Right renal pelvis (tissue), 4 donors: ENCODE measurements around the gene MBD6. TPM values are rescaled to one million over a fixed set of nuclear protein-coding genes. Genes with fewer than 3 reads are reported as not detected.
A peak's percentile ranks its signal among the peaks of the same experiment; 100 is the strongest.
"Not testable (repeated sequence)": the region's sequence is repeated elsewhere in the genome, so short reads cannot be mapped to it uniquely, and the experiment has no call there.

Source experiments
- DNase-seq, 4 donors: peaks; one replicate each; pipeline ENCODE4 v3.0.0-alpha.2; 2013; ENCODE audit warnings: low read depth in 4 of 4, low spot score in 3 of 4, missing footprints in 1 of 4
- polyA plus RNA-seq, 4 donors: library from polyadenylated mRNA; unstranded; fragments of 120-200 nt; gene quantifications; one replicate each; pipeline ENCODE4 v1.2.1, GENCODE V29; 2013; ENCODE audit not compliant: insufficient read length in 4 of 4

Gene MBD6
- polyA plus RNA-seq, 4 donors = 53.9 to 82.1 (median 62.1) TPM

DNA sequence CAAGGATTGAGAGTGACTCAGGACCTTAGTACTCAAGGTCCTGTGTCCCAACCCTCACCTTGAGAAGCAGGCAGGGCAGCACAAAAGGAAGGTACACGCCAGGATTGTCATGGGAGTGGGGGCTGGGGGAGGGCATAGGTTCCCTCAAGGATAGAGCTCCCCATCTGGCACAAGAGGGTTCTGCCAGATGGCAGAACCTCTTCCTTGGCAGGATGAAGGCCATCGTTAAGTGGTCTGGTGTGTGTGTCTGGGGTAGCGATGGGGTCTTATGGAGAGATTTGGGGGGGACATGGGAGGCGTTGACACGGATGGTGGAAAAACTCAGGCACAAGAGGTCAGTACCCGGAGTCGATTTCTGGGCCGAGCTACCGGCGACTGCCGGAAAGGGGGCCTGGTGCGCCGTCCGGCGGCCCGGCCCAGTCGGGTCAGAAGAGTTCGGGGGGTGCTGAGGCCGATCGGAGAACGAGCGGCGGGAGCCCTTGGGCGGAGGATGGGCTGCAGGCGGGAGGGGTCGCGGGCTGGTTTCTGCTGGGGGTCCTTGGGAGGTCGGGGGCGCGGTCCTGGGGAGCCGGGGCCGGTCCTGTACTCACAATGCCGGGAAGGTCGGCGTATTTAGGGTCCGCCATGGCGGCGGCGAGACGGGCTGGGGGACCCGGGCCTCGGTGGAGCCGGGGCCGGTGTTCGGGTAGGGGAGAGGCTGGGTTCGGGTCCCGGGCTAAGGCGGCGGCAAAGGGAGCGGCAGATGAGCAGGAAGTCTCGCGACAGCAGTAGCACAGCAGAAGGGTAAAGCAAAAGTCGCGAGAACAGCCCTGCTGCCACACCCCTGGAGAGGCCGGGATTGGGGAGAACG, 24.0 kb downstream of the MBD6 start, which contains the start of gene DCTN2:
TSS of gene DCTN2 (minus strand) at position 755 of the 850 bp plus-strand sequence. CDS start at position 626, 129 bp downstream.
- peak; percentile 89 to 94 (median 93) for DNase-seq

DNA sequence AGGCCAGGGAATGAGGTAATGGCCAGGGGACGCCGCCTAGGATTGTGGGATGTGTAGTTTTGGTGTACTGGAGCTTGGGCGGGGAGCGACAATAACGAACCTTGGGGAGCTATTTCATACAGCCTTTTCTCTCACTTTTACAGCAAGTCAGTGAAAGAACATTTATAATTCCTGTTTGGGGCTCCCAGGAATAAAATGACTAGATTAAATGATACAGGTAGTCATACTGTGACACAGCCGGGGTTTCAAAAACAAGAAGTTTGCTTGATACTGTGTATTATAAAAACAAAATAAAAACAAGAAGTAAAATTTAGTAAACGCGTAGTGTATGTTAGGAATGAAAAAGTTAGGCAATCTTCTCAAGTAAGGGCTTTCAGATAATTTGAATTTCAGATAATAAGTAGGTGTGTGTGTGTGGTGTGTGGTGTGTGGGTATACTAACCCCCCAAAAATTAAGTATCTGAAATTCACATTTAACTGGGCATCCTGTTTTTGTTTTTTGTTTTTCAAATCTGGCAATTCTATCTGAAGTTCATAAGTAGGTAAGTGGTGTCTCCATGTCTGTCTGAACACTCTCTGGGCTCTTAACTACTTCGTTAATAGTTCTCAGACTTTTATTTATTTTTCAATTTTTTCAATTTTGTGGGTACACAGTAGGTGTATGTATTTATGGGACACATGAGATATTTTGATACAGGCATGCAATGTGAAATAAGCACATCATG, 24.8 kb downstream of the MBD6 start:
- DNase-seq = no peak

DNA sequence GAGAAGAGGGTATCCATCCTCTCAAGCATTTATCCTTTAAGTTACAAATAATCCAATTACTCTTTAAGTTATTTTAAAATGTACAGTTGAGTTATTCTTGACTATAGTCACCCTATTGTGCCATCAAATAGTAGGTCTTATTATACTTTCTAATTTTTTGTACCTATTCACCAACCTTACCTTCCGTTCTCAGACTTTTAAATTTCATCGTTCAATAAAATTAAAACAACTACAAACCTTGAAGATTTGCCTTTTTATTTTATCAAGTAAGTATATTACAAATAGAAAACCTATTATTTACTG, 25.3 kb downstream of the MBD6 start:
- no peak for DNase-seq

DNA sequence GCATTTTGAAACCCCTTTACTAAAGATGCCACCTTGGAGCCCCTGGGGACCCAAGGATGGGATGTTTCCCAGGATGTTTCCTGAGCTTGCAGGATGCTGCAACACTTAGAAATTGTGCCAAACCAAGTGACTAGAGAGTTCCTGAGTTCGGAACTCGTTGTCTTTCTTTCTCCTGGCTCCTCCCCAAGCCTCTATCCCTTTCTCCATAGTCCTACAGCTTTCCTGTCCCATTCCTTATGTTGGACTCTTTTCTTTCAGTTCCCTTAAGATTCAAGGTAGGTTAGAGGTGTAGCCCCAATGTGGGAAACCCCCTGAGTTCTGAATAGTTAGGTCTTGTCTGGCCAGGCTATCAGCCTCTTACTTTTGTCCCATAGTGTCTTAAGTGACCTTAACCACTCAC, 25.9 kb downstream of the MBD6 start:
- no peak for DNase-seq

DNA sequence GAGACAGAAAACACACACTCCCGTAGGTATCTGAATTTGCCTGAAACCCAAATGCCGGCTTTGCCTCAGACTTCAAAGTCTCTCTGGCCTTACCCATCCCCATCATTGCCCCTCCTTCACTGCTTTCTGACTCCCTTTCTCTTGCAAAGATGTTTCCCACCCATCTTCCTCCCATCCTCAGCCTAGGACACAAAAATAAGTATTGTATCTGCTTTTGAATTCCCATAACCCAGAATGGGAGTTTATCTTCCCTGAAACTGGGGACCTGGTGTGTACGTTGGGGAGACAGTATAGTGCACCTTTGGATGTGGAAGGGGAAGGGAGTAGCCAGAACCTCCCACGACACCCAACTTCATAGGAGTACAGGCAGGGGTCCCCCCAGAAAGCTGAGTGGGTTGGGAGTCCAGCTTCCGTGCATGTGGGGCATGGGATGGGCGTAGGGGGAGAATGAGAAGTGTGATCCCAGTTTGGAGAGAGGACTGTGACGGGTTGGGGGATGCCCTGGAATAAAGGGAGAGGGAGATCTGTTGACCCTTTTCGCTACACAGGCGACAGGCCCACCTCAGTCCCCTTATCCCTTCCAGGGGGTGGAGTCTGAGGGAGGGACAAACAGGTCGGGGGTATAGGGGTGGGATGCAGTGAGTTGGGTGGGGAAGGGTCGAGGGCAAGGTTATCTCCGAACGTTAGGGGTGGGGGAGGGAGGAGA, 26.7 kb downstream of the MBD6 start:
- no peak for DNase-seq

DNA sequence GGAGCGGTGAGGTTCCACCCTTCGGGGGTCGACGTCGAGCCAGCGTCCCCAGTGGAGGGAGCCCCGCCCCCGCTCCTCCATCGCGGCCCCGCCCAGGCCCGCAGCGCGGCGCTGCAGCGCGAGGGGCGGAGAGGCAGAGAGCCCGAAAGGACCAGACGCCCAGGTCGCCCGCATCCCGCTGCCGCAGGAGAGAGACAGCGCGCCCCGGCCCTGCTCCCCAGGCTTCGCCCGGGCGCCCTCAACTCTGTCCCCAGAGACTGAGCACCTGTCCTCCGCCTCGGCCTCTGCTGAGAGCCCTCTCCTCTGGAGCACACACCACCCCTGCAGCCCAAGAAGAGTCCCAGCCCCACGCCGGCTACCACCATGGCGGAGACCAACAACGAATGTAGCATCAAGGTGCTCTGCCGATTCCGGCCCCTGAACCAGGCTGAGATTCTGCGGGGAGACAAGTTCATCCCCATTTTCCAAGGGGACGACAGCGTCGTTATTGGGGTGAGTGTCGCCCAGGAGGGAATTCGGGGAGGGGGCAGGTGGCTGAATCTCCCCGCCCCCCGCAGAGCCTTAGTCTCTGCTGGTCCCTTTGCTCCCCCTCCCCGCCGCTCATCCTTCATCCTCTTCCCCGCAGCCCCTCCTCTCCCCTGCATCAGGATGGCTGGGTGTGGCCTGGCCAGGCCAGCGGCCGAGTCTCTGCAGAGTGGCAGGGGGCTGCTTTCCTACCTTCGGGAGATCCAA, 27.5 kb downstream of the MBD6 start, which contains the start of gene KIF5A:
TSS of gene KIF5A (plus strand) at position 136 of the 732 bp plus-strand sequence. CDS start at position 364, 228 bp downstream.
- no peak for DNase-seq

DNA sequence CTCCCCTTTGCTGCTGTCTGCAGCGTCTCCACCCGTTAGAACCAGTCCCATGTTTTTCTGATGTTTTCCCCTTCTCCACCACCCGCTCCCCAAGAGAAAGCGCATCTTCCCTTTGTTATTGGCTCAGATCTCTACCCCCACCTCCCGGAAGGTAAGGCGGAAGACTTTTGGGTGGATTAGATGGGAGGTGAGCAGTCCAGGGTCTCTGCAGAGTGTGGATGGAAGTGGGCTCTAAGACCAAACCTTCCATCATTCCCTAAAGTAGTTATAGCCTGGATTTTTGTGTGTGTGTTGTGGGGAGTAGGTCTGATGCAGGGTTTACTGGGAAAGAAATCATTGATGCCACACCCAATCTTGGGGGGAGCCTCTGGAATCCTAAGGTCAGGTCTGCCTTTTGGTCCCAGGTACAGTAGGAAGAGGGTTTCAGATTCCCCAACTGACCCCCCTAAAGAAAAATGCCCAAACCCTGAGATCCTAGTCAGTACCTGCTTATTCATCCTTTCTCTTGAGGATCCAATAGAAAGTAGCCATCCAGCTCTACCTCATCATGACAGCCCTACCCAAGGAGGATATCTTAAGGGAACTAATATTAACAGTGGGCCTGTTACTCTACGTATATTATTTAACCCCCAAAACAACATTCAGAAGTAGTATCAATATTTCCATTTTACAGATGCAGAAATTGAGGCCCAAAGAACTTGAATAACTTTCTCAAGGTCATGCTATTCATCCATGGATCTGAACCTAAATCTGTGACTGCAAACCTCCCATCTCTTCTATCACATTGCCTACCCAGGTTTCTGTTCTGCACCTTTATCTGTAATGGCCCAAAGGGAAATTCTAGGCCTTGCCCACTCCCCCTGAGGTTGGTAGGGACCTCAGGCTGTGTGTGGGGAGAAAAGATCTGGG, 28.3 kb downstream of the MBD6 start:
- DNase-seq = no peak

DNA sequence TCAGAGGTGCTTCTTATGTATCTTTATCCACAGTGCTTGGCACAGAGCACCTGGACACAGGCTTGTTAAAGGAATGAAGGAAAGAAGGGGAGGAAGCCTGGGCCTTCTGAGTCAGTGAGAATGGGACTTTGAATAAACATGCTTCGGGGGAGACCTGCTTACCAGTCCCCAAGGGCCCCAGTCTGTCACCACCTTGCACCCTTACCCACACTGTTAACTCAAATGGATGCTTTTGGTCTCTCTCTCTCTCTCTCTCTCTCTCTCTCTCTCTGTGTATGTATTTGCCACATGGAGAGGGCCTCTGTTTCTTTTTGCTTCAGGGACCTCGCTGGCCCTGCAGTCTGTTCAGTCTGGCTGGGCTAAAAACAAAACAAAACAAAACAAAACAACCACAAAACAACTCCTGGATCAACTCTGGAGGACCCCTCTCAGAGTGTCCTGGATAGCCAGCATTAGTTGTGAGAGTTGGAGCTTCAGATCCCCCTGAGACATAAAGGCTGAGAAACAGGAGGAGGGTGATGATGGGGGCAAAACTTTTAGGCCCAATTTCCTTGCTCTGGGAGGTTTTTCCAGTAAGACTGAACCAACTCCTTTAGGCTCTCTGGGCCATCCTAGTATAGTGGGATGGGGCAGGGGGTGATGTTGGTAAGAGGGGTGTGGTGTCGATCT, 29.1 kb downstream of the MBD6 start:
- DNase-seq = no peak

DNA sequence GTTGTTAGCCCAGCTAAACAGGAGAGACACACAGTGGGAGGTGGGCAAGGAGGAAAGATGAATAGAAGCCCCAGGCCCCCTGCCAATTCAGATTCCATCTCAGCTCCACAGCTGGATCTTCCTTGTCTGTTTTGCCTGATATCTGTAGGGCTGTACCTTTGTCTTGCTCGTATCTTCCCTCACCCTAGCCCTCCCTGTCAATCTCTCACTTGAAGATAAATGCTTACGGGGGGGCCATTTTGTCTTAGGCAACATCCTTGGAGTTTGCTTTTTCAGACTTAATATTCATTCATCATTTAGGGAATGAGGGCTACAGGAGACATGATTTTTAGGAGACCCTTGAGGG, 29.7 kb downstream of the MBD6 start:
- DNase-seq = no peak

DNA sequence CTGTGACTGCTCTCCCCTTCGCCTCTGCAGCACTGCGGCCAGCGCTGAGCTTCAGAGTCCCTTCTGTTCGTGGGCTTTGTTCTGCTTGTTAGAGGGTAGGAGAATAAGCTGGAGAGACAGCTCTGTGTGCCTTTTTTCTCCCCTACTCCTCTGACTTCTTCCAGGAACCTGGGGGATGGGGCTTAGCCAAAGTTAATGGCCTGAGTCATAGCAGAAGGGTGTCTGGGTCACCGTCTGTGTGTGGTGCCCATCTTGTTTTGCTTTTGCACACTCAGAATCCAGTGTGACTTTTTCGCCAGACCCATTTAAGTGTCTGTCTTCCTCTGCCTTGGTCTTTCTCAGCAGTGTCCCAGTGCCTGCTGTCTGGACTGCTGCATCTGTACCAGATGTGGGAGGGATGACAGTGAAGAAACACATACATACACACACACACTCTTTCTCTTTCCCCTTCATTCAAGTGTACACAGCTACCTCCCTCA, 30.2 kb downstream of the MBD6 start:
- no peak for DNase-seq

DNA sequence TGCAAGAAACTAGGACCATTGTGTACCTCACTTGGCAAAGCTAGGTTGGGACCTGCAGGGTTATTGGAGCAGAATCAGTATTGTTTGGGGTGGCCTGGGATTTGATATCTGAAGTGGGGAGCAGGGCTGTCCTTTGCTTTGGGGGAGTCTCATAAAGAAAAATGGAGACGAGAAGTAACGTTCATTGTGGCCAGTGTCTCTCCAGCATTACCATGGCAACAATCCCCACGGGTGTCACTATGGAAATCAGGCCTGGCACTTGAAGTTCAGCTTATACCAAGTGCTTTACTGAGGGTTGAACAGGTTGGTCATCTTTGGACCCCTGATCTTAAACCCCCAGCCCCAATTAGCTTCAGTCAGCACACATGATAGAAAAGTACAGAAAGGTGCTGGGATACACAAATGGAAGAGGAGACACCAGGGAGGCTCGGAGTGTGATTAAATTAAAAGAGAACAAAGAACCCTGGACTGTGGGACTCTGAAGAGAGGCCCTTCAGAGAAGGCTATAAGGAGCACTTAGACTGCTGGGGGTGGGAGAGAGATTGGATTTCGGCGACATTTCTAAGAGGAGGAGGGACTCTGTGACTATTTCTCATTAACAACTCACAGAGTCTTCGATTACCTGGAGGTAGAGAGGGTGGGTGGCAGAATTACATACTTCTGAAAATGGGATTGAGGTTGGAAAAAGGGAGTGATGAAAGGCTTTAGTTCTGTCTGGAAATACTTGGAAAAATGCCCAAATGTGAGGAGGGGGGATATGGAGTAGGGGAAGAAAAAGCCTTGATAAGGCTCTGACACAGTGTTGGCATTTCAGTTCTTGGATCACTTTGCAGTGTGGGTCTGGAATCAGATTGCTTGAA, 30.9 kb downstream of the MBD6 start:
- DNase-seq = no peak

DNA sequence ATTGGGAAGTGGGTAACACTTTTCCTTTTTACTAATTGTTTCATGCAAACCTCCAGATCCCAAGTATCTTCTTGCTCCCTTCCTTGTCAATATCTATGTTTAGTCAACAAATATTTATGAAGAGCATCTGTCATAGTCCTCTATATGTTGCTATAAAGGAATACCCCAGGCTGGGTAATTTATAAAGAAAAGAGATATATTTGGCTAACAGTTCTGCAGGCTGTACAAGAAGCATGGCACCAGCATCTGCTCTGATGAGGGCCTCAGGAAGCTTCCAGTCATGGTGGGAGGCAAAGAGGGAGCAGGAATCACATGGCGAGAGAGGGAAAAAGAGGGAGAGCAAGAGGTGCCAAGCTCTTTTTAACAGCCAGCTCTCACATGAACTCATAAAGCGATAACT, 31.8 kb downstream of the MBD6 start:
- DNase-seq = no peak

DNA sequence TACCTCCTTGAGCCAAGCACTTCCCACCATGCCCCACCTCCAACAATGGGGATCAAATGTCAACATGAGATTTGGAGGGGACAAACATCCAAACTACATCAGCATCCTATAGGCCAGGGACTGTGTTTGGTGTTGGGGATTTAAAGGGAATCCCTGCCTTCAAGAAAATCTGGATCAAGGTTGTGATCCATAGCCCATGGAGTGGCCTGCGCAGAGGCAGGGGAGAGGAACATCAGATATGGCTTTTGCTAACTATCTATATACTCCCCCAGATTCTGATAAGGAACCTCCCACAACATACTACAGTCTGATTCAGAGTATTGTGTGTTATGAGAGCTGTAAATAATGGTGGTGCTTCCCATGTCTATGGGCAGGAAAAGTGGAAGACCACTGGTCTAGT, 32.3 kb downstream of the MBD6 start:
- no peak for DNase-seq

DNA sequence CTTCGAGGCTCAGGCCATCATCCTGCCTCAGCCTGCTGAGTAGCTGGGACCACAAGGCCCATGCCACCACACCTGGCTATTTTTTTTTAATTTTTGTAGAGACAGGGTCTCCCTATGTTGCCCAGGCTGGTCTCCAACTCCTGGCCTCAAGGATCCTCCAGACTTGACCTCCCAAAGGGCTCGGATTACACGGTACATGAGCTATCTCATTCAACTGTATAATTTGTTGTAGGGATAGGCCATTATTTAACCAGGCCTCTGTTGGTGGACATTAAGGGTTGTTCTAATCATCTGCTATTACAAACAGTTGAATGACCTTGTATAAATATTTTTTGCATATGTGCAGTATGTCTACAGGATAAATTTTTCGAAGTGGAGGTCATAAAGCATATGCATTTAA, 36.2 kb downstream of the MBD6 start:
- DNase-seq = no peak

DNA sequence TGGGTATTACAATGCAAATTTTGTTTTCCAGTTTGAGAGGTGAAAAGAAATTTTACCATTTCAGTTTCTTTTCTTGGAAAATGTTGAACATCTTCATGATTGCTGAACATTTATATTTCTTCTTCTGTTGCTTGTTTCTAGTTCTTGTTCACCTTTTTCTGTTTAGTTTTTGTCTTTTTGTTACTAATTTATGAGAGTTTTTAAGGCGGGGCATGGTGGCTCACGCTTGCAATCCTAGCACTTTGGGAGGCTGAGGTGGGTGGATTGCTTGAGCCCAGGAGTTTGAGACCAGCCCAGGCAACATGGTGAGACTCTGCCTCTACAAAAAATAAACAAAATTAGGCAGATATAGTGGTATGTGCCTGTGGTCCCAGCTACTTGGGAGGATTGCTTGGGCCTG, 37.9 kb downstream of the MBD6 start:
- no peak for DNase-seq

DNA sequence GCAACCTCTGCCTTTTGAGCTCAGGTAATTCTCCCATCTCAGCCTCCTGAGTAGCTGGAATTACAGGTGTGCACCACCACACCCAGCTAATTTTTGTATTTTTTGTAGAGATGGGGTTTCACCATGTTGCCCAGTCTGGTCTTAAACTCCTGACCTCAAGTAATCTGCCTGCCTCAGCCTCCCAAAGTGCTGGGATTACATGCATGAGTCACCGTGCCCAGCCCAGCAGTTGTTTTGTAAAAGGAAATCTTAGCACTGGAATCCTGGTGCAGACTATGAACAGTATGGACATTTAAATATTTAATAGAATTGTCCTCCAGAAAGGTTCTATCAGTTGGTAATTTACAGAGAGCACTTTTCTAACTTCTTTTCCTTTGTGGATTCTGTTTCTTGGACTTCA, 38.5 kb downstream of the MBD6 start:
- not testable (repeated sequence) for DNase-seq

DNA sequence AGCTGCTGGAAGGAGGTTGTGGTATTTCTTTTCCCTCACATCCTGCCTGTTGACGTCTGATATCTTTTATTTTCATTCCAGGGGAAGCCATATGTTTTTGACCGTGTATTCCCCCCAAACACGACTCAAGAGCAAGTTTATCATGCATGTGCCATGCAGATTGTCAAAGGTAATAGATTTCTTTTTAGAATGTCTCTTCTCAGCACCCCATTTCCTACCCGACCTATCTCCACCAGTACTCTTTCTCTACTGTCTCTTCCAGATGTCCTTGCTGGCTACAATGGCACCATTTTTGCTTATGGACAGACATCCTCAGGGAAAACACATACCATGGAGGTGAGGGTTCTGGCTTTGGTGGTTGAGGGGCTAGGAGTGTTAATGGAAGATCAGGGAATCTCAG, 40.7 kb downstream of the MBD6 start:
- DNase-seq = no peak

DNA sequence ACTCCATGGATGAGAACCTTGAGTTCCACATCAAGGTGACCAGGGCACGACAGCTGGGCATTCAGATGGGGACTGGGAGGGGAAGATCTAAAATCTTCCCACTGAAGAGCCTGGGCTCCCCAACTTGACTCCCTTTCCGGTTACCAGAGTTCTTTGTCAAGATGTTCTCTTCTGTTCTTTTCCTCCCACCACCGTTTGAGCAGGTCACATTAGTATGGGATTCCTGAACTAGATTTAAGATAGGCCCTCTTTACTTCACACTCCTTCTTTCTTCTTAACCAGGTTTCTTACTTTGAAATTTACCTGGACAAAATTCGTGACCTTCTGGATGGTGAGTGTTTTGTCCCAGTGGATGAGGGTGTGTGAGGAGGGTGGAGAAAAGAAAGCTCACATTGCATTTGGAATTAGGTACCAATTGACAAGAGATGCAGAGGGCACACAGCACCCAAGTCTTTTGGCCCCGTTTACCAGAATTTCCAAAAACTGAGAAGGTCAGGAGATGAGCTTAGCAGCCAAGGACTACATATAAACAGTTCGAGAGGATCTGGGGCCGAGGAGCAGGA, 41.6 kb downstream of the MBD6 start:
- no peak for DNase-seq
